BLaER1 (cell line): ENCODE data around the gene OLFML2A.

Experiments used
- H3K27ac ChIP-seq: shearing (Covaris generic); formaldehyde crosslinking; 2 replicates; pipeline ENCODE4 v1.8.1; 2022
- H3K27me3 ChIP-seq: shearing (Covaris generic); formaldehyde crosslinking; 2 replicates; pipeline ENCODE4 v1.8.1; 2022
- H3K36me3 ChIP-seq: shearing (Covaris generic); formaldehyde crosslinking; 2 replicates; pipeline ENCODE4 v1.8.1; 2022
- H3K4me1 ChIP-seq: shearing (Covaris generic); formaldehyde crosslinking; 2 replicates; pipeline ENCODE4 v1.8.1; 2022
- H3K4me2 ChIP-seq: shearing (Covaris generic); formaldehyde crosslinking; 2 replicates; pipeline ENCODE4 v1.8.1; 2022
- H3K4me3 ChIP-seq: shearing (Covaris generic); formaldehyde crosslinking; 2 replicates; pipeline ENCODE4 v1.8.1; 2022
- H3K9ac ChIP-seq: shearing (Covaris generic); formaldehyde crosslinking; 2 replicates; pipeline ENCODE4 v1.8.1; 2022
- H3K9me3 ChIP-seq: shearing (Covaris generic); formaldehyde crosslinking; 2 replicates; pipeline ENCODE4 v1.8.1; 2022
- H4K20me1 ChIP-seq: shearing (Covaris generic); formaldehyde crosslinking; 2 replicates; pipeline ENCODE4 v1.8.1; 2022
- Cebpa-rat ChIP-seq: shearing (Covaris generic); IDR thresholded peaks from 2 replicates; pipeline ENCODE4 v1.8.1; 2022

The OLFML2A gene

DNA sequence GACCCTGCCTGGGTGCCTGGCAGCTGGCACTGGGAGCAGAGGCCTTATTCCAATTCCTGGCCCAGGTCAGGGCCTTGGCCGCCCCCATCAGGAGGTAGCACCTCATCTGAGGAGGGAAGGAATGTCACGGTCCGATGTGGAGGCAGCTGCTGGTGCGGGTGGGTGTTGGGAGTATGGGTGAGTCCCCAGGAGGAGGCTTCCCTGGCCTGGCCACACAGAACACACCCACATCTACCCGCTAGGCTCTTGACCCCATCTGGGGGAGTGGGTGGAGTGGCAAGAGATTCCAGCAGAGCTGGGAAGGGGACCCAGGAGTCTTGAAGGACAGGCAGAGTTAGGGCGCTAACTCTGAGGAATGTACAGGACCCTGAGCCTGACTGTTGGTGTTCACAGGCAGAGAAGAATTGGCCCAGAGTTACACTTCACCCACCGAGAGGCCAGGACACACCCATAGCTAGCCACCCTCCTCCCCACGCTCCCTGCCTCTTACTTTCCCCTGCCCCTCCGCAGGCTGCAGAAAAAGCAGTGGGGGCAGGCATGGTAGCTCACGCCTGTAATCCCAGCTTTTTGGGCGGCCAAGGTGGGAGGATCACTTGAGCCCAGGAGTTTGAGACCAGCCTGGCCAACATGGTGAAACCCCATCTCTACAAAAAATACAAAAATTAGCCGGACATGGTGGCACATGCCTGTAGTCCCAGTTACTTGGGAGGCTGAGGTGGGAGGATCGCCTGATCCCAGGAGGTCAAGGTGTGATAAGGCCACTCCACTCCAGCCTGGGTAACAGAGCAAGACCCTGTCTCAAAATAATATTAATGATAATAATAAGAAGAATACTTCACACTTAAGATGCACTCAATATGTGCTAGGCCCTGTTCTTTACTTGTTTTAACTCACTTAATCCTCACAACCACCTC lies 6.0 kb downstream of the OLFML2A start:
- H3K27ac ChIP-seq, result no peak overlapping the region
- no peaks in the 10 kb centered on the region for H3K36me3 ChIP-seq

DNA sequence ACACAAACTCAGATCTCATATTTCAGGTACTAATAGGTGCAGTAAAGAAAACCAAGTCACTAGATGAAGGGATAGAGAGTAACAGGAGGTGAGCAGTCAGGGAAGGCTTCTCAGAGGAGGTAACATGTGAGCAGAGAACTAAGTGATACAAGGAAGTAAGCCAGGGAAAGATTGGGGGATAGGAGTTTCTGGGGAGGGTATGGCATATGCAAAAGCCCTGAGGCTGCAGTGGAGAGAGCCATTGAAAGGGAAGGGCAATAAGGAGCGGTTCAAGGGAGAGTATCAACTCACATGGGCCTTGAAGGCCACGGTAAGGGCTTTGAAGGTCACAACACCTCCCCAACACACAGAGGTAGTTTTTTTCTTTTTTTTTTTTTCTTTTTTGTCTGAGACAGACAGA lies 6.9 kb downstream of the OLFML2A start:
- no peak overlapping the region for H3K27ac ChIP-seq
- H3K4me2 ChIP-seq, result peak overlapping the region; percentile 56
- no peak for TF ChIP-seq Cebpa-rat
- no peak overlapping the region for H3K9ac ChIP-seq
- no peaks in the 10 kb centered on the region for H3K36me3 ChIP-seq
- H3K9me3 ChIP-seq, result no peaks in the 10 kb centered on the region
- H4K20me1 ChIP-seq, result no peaks in the 10 kb centered on the region
- no peak overlapping the region for H3K4me3 ChIP-seq
- H3K4me1 ChIP-seq, result peaks cover 16% of the 10 kb centered on the region
- peaks cover 1% of the 10 kb centered on the region; the same call in 1 of the 2 replicates for H3K27me3 ChIP-seq

More for the DNA sequence above, 6.0 kb downstream of the OLFML2A start:
- no peak overlapping the region for H3K4me3 ChIP-seq
- H3K4me2 ChIP-seq, result no peak overlapping the region
- H3K9ac ChIP-seq, result no peak overlapping the region
- no peaks in the 10 kb centered on the region for H3K9me3 ChIP-seq
- peaks cover 10% of the 10 kb centered on the region for H3K27me3 ChIP-seq
- no peak for TF ChIP-seq Cebpa-rat
- peaks cover 16% of the 10 kb centered on the region for H3K4me1 ChIP-seq
- no peaks in the 10 kb centered on the region for H4K20me1 ChIP-seq

- Histone ChIP-seq H3K4me2 (peak overlapping the region; percentile 56), H3K4me1 (peaks cover 18% of the 10 kb centered on the region), H3K9me3 (no peaks in the 10 kb centered on the region), H3K9ac (no peak overlapping the region), H3K36me3 (no peaks in the 10 kb centered on the region), H4K20me1 (no peaks in the 10 kb centered on the region), H3K27me3 (no peaks in the 10 kb centered on the region), H3K4me3 (no peak overlapping the region), H3K27ac (no peak overlapping the region)
- no peak for TF ChIP-seq Cebpa-rat
These were observed 7.6 kb downstream of the OLFML2A start for GRCh38 chr9:124784509-124784908.

DNA sequence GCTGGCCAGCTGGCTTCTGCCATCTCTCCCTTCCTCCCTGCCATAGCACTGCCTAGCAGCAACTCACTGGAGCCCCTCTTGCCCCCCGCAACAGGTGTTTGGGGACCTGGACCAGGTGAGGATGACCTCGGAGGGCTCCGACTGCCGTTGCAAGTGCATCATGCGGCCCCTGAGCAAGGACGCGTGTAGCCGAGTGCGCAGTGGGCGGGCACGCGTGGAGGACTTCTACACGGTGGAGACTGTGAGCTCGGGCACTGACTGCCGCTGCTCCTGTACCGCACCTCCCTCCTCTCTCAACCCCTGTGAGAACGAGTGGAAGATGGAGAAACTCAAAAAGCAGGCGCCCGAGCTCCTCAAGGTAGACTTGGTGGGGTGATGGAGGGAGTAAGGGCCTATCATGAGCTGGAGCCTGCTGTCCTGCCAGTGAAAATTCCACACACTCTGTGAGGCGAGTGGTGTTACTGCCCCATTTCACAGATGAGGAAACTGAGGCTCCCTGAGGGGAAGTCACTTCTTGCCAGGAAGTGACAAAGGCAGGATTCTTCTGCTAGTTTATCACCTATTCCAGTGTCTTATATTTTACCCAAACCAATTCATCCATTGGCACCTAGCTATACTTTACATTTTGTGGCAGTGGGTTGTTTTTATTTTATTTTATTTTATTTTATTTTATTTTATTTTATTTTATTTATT lies 10.1 kb downstream of the OLFML2A start:
- TF ChIP-seq Cebpa-rat, result no peak
- no peaks in the 10 kb centered on the region for H3K27me3 ChIP-seq
- no peaks in the 10 kb centered on the region for H4K20me1 ChIP-seq
- peaks cover 31% of the 10 kb centered on the region for H3K4me1 ChIP-seq
- no peaks in the 10 kb centered on the region for H3K9me3 ChIP-seq
- no peak overlapping the region for H3K27ac ChIP-seq
- H3K9ac ChIP-seq, result no peak overlapping the region
- H3K4me2 ChIP-seq, result no peak overlapping the region
- H3K4me3 ChIP-seq, result no peak overlapping the region
- H3K36me3 ChIP-seq, result no peaks in the 10 kb centered on the region

- H4K20me1 ChIP-seq, result no peaks in the 10 kb centered on the region
- H3K27ac ChIP-seq, result no peak overlapping the region
- no peak overlapping the region for H3K9ac ChIP-seq
- TF ChIP-seq Cebpa-rat, result no peak
- peaks cover 30% of the 10 kb centered on the region for H3K4me1 ChIP-seq
- no peak overlapping the region for H3K4me2 ChIP-seq
- no peaks in the 10 kb centered on the region for H3K9me3 ChIP-seq
- H3K27me3 ChIP-seq, result no peaks in the 10 kb centered on the region
- no peaks in the 10 kb centered on the region for H3K36me3 ChIP-seq
- no peak overlapping the region for H3K4me3 ChIP-seq
These were observed 11.7 kb downstream of the OLFML2A start for GRCh38 chr9:124788542-124789217.

GRCh38 chr9:124789531-124789930 lies 12.6 kb downstream of the OLFML2A start:
- Histone ChIP-seq H3K9ac (no peak overlapping the region), H3K36me3 (no peaks in the 10 kb centered on the region), H3K4me2 (no peak overlapping the region), H3K4me3 (no peak overlapping the region), H3K4me1 (peaks cover 28% of the 10 kb centered on the region), H4K20me1 (no peaks in the 10 kb centered on the region), H3K9me3 (no peaks in the 10 kb centered on the region), H3K27me3 (no peaks in the 10 kb centered on the region), H3K27ac (no peak overlapping the region)
- no peak for TF ChIP-seq Cebpa-rat

GRCh38 chr9:124790301-124790700 lies 13.4 kb downstream of the OLFML2A start:
- Histone ChIP-seq H3K27ac (no peak overlapping the region), H3K4me1 (peaks cover 30% of the 10 kb centered on the region), H3K9me3 (no peaks in the 10 kb centered on the region), H3K36me3 (no peaks in the 10 kb centered on the region), H3K4me2 (no peak overlapping the region), H3K27me3 (no peaks in the 10 kb centered on the region), H3K4me3 (no peak overlapping the region), H4K20me1 (no peaks in the 10 kb centered on the region), H3K9ac (no peak overlapping the region)
- no peak for TF ChIP-seq Cebpa-rat

DNA sequence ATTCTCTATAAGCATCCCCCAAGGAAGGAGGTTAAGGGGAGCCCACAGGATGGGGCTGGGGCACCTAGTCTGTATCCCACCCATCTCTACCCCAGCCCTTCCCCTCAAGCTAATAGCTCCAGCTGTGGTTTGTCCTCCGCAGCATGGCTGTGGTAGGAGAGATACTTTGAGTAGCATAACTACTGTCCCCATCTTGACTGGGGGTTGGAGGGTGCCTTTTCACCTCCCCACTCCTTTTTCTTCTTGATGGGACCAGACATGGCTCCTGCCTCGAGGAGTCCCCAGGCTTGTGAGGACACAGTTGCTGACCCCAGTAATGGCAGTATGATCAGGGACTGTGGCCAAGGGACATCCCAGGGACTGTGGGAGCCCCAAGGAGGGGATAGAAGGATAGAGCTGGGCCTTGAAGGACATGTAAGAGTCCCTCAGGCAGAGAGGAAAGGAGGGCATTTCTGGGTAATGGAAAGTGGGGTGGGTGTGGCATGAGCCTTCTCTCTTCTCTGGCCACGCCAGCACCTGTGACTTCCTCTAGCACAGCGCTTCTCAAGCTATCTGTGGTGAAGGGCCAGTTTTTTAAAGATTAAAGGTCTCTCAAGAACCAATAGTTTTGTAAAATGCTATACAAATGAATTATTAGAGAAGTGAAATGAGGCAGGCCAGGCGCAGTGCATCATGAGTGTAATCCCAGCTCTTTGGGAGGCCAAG lies 14.0 kb downstream of the OLFML2A start:
- Histone ChIP-seq H3K4me3 (no peak overlapping the region), H3K9me3 (no peaks in the 10 kb centered on the region), H3K4me1 (peaks cover 37% of the 10 kb centered on the region), H3K9ac (no peak overlapping the region), H3K27ac (no peak overlapping the region), H4K20me1 (no peaks in the 10 kb centered on the region), H3K36me3 (no peaks in the 10 kb centered on the region), H3K4me2 (0 out of 2 replicates have a peak overlapping the region, but pooled peaks have one; percentile 5), H3K27me3 (no peaks in the 10 kb centered on the region)
- no peak for TF ChIP-seq Cebpa-rat

GRCh38 chr9:124792257-124793014 lies 15.5 kb downstream of the OLFML2A start:
- H3K27ac ChIP-seq, result no peak overlapping the region
- H4K20me1 ChIP-seq, result no peaks in the 10 kb centered on the region
- H3K9me3 ChIP-seq, result no peaks in the 10 kb centered on the region
- H3K9ac ChIP-seq, result no peak overlapping the region
- no peak overlapping the region for H3K4me2 ChIP-seq
- no peaks in the 10 kb centered on the region for H3K36me3 ChIP-seq
- TF ChIP-seq Cebpa-rat, result no peak
- no peak overlapping the region for H3K4me3 ChIP-seq
- H3K4me1 ChIP-seq, result peaks cover 52% of the 10 kb centered on the region
- no peaks in the 10 kb centered on the region for H3K27me3 ChIP-seq
